Chondrocyte (in vitro differentiated cells): ENCODE measurements around the gene MED26. TPM values are rescaled to one million over a fixed set of nuclear protein-coding genes. Genes with fewer than 3 reads are reported as not detected.

Source experiments
- DNase-seq: peaks from one replicate; pipeline ENCODE4 v3.0.0; 2021; ENCODE audit warnings: mixed read lengths, low spot score
- H3K27ac Mint-ChIP-seq: one replicate; pipeline ENCODE4 v1.8.0; 2021; ENCODE audit warnings: mild to moderate bottlenecking, moderate library complexity, mixed read lengths; ENCODE audit not compliant: unreplicated experiment
- H3K27me3 Mint-ChIP-seq: 2 replicates; pipeline ENCODE4 v1.8.0; 2021; ENCODE audit warnings: low read depth, mixed read lengths
- H3K36me3 Mint-ChIP-seq: 2 replicates; pipeline ENCODE4 v1.8.0; 2021; ENCODE audit warnings: low read depth, mixed read lengths
- H3K4me1 Mint-ChIP-seq: 2 replicates; pipeline ENCODE4 v1.8.0; 2021; ENCODE audit warnings: low read depth, mild to moderate bottlenecking, mixed read lengths
- H3K4me3 Mint-ChIP-seq: one replicate; pipeline ENCODE4 v1.8.0; 2021; ENCODE audit warnings: mild to moderate bottlenecking, moderate library complexity, mixed read lengths; ENCODE audit not compliant: unreplicated experiment
- H3K9me3 Mint-ChIP-seq: 2 replicates; pipeline ENCODE4 v1.8.0; 2021; ENCODE audit warnings: low read depth, mixed read lengths
- CTCF ChIP-seq: fragments of 200-600 bp; sonication (generic); IDR thresholded peaks from 2 replicates; pipeline ENCODE4 v1.5.0; 2021; ENCODE audit warnings: antibody characterized with exemption, mild to moderate bottlenecking, moderate library complexity
- total RNA-seq: library from RNA; stranded (reverse); gene quantifications from 3 replicates; pipeline ENCODE4 v1.2.1, GENCODE V29; 2021

Gene MED26
- total RNA-seq, 1 donor from 2014 or later: 8.7 TPM

- no peak for TF ChIP-seq CTCF
- H3K27me3 Mint-ChIP-seq: no peaks in the 10 kb centered on the region
- no peak for DNase-seq
- H3K36me3 Mint-ChIP-seq: peaks cover 19% of the 10 kb centered on the region
- no peak overlapping the region for H3K4me3 Mint-ChIP-seq
- no peaks in the 10 kb centered on the region for H3K9me3 Mint-ChIP-seq
- no peaks in the 10 kb centered on the region for H3K4me1 Mint-ChIP-seq
- H3K27ac Mint-ChIP-seq: no peak overlapping the region
These were observed 95.4 kb downstream of the MED26 start for GRCh38 chr19:16532440-16533234.

- Mint-ChIP-seq H3K9me3 (no peaks in the 10 kb centered on the region), H3K36me3 (peaks cover 22% of the 10 kb centered on the region), H3K27ac (no peak overlapping the region), H3K4me3 (no peak overlapping the region), H3K4me1 (no peaks in the 10 kb centered on the region), H3K27me3 (no peaks in the 10 kb centered on the region)
- TF ChIP-seq CTCF: no peak
- no peak for DNase-seq
These were observed 96.7 kb downstream of the MED26 start for GRCh38 chr19:16531380-16531669.

- H3K27me3 Mint-ChIP-seq: no peaks in the 10 kb centered on the region
- H3K27ac Mint-ChIP-seq: no peak overlapping the region
- H3K9me3 Mint-ChIP-seq: no peaks in the 10 kb centered on the region
- DNase-seq: no peak
- no peak overlapping the region for H3K4me3 Mint-ChIP-seq
- no peak for TF ChIP-seq CTCF
- peaks cover 22% of the 10 kb centered on the region for H3K36me3 Mint-ChIP-seq
- no peaks in the 10 kb centered on the region for H3K4me1 Mint-ChIP-seq
These were observed 97.2 kb downstream of the MED26 start for GRCh38 chr19:16530540-16531379.

- H3K27me3 Mint-ChIP-seq: no peaks in the 10 kb centered on the region
- DNase-seq: no peak
- H3K36me3 Mint-ChIP-seq: peaks cover 22% of the 10 kb centered on the region
- H3K9me3 Mint-ChIP-seq: no peaks in the 10 kb centered on the region
- no peak for TF ChIP-seq CTCF
- no peak overlapping the region for H3K27ac Mint-ChIP-seq
- H3K4me1 Mint-ChIP-seq: no peaks in the 10 kb centered on the region
- no peak overlapping the region for H3K4me3 Mint-ChIP-seq
These were observed 98.4 kb downstream of the MED26 start for GRCh38 chr19:16529466-16530144.

- Mint-ChIP-seq H3K4me3 (no peak overlapping the region), H3K9me3 (no peaks in the 10 kb centered on the region), H3K36me3 (peaks cover 21% of the 10 kb centered on the region), H3K4me1 (no peaks in the 10 kb centered on the region), H3K27me3 (no peaks in the 10 kb centered on the region), H3K27ac (no peak overlapping the region)
- no peak for DNase-seq
- peak; percentile 66 for TF ChIP-seq CTCF
These were observed 100.0 kb downstream of the MED26 start for GRCh38 chr19:16527971-16528521.
